Activated CD4-positive, CD25-positive, alpha-beta regulatory T cell treated with anti-CD3 and anti-CD28 coated beads, Interleukin-2, amount 50 U/mL, for 24 hours (primary cell): ENCODE measurements around the gene TNS3.

Source experiments
- ATAC-seq, 2 donors: fragments of 150-1000 bp; cut with Tn5 transposase; one replicate each; pipeline ENCODE4 v1.10.0; 2021; ENCODE audit warnings: mild to moderate bottlenecking in 1 of 2, moderate library complexity in 1 of 2

Gene TNS3

DNA sequence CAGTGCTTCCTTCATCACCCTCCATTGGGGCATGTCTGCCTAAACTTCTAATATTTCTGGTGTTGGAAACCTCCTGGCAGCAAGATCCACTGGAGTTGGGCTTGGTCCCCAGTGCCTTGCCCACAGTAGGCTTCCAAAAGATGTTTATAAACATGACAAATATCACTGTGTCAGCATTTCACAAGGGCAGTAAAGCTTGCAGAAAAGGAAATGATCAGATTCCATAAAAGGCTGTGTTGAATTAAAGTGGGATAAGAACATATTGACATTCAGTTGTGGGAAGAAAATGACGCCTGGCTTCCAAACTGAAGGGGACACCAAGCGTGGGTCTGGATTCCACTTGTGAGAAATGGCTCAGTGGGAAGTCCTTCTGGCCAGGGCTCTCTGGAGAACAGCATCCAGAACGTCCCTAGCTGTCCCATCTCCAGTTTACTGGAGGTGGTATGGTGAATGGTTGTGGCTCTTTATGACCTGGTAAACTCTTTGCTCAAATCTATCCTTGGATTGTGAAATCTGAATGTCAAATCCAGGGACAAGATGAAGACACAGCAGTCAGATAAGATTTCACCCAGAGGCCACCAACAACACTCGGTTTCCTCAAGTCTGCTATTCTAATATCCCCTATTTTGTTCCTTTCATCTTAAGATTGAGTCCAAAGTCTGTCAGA lies 287.2 kb downstream of the TNS3 start:
- ATAC-seq, result no peak

DNA sequence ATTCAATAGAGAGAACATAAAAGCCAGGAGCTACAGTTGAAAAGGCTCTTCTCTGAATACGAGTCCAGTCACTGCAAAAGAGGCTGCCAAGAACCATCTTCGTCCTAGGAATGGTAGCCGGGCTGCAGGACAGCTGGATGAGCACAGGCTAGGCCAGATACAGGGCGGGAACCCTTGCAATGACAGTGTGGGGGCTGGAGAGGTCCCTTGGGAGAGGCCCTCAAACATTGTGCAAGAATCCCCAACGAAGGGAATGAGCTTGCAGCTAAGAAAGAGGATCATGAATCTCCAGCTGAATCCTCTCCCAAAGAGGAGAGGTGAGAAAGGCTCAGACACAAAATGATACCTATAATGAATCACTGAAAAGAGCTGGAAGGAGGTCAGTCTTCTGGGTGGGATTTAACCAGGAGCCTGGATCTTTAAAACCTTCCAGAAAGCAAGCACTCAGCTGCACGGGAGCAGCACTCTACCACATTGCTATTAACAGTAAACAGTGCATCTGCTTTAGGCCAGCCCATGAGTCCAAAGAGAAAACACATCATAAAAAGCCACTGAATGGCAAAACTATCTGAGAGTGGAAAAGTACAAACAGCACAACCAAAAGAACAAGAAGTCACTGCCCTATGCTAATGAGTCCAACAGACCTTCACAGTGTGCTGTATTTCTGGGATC lies 287.9 kb downstream of the TNS3 start:
- no peak for ATAC-seq

DNA sequence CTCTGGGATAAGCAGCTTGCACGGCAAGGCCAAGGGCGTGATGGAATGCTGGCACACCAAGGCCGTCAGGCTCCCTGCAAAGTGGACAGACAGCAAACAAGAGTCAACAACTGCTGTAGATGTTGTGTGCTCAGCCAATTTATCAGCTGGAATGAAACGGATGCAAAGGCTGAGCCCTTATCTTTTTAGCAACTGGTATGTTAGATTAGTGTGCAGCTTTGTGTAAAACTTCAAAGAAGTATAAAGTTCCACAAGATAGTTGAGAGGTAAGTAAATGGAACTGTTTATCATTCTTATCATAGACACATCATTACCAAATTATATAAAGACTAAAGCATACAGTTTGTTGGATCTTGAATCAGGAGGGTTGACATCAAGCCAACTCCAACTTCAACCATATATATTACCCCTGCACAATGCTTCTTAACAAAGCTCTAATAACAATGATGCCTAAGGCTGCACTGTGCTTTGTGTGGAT lies 289.0 kb downstream of the TNS3 start:
- no peak for ATAC-seq

GRCh38 chr7:47291461-47292081 lies 290.3 kb downstream of the TNS3 start:
- ATAC-seq, result peak; percentile 72 to 82

GRCh38 chr7:47290867-47291266 lies 291.0 kb downstream of the TNS3 start:
- ATAC-seq, result peak in 1 of 2 donors; percentile 2

DNA sequence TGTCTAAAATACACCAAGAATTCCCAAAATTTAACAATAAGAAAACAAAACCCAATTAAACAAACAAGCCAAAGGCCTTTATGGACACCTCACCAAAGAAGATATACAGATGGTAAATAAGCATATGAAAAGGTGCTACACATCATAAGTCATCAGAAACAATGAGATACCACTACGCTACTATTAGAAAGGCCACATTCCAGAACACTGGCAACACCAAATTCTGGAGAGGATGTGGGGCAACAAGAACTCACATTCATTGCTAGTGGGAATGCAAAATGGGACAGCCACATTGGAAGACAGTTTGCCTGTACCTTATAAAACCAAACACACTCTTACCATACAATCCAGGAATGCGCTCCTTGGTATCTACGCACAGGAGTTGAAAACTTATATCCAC lies 291.4 kb downstream of the TNS3 start:
- ATAC-seq, result no peak

DNA sequence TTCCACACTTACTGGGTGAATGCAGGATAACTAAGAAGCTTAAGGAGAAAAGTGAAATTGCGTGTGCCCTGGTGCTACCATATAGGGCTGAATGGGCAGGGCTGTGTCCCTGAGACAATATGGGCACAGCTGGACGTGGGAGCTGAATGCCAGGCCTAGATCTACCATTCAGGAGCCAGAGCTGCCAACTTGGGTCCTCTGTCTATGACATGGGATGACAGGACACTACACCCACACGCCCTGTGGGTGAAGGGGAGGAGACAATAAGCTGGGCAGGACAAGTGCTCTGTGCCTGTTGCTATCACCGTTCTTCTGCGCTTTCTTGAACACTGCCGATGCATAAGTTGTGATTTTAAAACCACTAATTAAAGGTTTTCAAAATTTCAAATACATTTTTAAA lies 293.9 kb downstream of the TNS3 start:
- ATAC-seq, result no peak

GRCh38 chr7:47285860-47286491 lies 295.9 kb downstream of the TNS3 start:
- no peak for ATAC-seq

- no peak for ATAC-seq
Observed at GRCh38 chr7:47284691-47285635, 296.9 kb downstream of the TNS3 start.

GRCh38 chr7:47283497-47284131 lies 298.3 kb downstream of the TNS3 start:
- ATAC-seq, result no peak

GRCh38 chr7:47282790-47283496 lies 299.0 kb downstream of the TNS3 start:
- no peak for ATAC-seq

GRCh38 chr7:47281966-47282643 lies 299.8 kb downstream of the TNS3 start:
- no peak for ATAC-seq

GRCh38 chr7:47281161-47281560 lies 300.8 kb downstream of the TNS3 start:
- no peak for ATAC-seq

GRCh38 chr7:47280114-47280513 lies 301.8 kb downstream of the TNS3 start:
- ATAC-seq, result no peak

DNA sequence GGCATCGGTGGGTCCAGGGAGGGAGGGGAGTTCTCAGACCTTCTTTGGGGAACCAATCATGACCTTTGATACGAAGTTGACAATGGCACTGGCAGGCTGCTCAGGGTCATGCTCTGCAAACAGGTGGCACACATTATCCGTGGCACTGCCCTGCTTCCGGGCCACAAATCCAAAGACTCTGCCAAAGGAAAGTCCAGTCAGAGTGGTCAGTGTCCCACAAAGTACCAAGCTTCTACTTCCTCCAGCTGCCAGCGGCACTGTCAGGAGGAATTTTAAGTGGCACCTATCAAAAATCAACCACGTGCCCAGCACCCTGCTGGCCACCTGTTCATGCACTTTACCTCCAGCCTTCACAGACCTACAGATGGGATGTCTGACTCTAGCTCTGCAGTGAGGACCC lies 303.9 kb downstream of the TNS3 start:
- no peak for ATAC-seq

DNA sequence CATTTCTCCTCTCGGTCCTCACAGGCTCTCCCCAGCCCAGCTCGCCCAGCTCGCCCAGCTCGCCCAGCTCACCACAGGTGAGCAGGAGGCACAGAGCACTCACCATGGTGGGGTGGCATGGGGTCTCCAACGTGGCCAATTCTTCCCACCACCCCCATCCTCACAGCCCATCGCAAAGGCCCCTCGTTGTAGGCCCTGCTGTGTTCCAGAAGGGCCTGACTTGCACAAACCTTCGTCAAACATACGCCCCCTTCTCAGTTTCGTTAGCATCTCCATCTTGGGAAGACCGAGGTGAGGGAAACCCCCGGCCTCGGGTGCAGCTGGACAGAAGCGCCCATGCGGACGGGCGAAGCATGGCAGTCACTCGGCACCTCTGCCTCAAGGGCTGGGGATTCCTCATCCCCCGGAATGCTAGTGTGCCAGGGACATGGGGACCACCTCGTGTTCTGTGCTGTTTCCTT lies 304.6 kb downstream of the TNS3 start:
- no peak for ATAC-seq

DNA sequence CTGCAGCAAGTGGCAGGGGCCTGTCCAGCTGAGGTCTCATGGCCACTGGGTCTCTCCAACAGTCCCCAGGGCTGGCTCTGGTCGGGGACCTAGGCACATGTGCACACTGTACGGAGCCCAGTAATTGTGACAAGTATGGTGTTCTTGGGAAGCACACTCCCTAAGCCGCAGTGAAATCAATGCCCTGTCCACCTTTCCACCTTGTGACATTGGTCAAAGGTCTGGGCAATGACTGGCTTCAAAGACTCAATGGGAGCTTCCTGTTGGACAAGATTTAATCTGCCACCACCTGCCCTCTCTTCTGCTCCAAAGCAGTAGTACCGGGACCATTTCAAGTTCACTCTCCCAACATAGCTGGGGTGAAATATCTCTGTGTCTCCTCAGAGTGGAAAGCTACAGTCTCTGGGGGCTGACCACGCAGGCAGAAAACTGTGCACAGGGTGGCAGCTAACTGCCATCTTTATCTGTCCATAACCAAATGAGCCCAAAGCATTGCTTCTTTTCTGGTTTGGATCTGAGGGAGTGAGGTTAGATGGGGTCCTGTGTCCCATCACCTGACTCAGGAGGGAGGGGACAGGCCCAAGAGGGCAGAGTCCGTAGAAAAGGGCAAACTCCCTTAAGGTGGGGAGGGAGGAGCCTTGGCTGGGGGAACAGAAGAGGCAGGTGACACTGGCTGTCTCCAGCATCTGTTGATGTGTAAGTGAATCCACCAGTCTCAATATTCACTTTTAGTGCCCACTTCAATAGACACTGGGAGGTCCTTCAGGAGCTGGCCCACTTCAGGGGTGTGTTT lies 307.7 kb downstream of the TNS3 start:
- ATAC-seq, result no peak

GRCh38 chr7:47273088-47273487 lies 308.8 kb downstream of the TNS3 start:
- ATAC-seq, result no peak

GRCh38 chr7:47271749-47272148 lies 310.2 kb downstream of the TNS3 start:
- no peak for ATAC-seq
